ENCODE measurements around the gene OSBPL5. TPM values are rescaled to one million over a fixed set of nuclear protein-coding genes. Genes with fewer than 3 reads are reported as not detected.
"Not testable (repeated sequence)": the region's sequence is repeated elsewhere in the genome, so short reads cannot be mapped to it uniquely, and the experiment has no call there.

Gene OSBPL5
- total RNA-seq, 1 donor from 2014 or later = 6.2 TPM

- Histone ChIP-seq H3K27ac (no peak overlapping the region), H3K4me2 (no peak overlapping the region), H3K36me3 (no peaks in the 10 kb centered on the region), H4K20me1 (ENCODE audit: low read depth) (peaks cover 4% of the 10 kb centered on the region), H2AFZ (replicated peaks) (no peak overlapping the region), H3K4me1 (peaks cover 15% of the 10 kb centered on the region), H3K79me2 (ENCODE audit: low read depth) (no peaks in the 10 kb centered on the region), H3K4me3 (no peak overlapping the region), H3F3A (ENCODE audit: low read depth) (peaks cover 25% of the 10 kb centered on the region), H3K9me3 (ENCODE audit: low read depth) (no peaks in the 10 kb centered on the region), H3K27me3 (peaks cover 22% of the 10 kb centered on the region), H3K9ac (no peak overlapping the region)
- Mint-ChIP-seq H3K36me3 (peaks cover 1% of the 10 kb centered on the region), H3K9me3 (no peaks in the 10 kb centered on the region), H3K4me3 (peak overlapping the region; percentile 16), H3K27ac (no peak overlapping the region), H3K27me3 (ENCODE audit: insufficient read depth, low read depth) (peaks cover 6% of the 10 kb centered on the region), H3K4me1 (peaks cover 19% of the 10 kb centered on the region)
- TF ChIP-seq EZH2 (IDR thresholded peaks at IDR 0.05) (no peak), CTCF (IDR thresholded peaks at IDR 0.05) (no peak), EZH2phosphoT487 (IDR thresholded peaks at IDR 0.05) (no peak)
- no peak for DNase-seq (ENCODE audit: low spot score)
Observed at GRCh38 chr11:3170044-3170755, 5.1 kb upstream of the OSBPL5 start.

GRCh38 chr11:3169255-3170043, 4.3 kb upstream of the OSBPL5 start:
- H3K79me2 ChIP-seq (ENCODE audit: low read depth) = peaks cover 2% of the 10 kb centered on the region
- no peaks in the 10 kb centered on the region for H3K36me3 ChIP-seq
- peak overlapping the region; percentile 12 for H3K4me3 ChIP-seq
- Mint-ChIP-seq H3K4me1 (peaks cover 19% of the 10 kb centered on the region), H3K36me3 (peaks cover 1% of the 10 kb centered on the region), H3K4me3 (peak overlapping the region; percentile 16), H3K27me3 (ENCODE audit: insufficient read depth, low read depth) (peaks cover 6% of the 10 kb centered on the region), H3K27ac (peak overlapping the region; percentile 37), H3K9me3 (no peaks in the 10 kb centered on the region)
- H3K4me2 ChIP-seq = peak overlapping the region; percentile 61
- H3F3A ChIP-seq (ENCODE audit: low read depth) = peaks cover 25% of the 10 kb centered on the region
- H3K9ac ChIP-seq = no peak overlapping the region
- H2AFZ ChIP-seq (replicated peaks) = peak overlapping the region; percentile 64
- peak; percentile 52 for DNase-seq (ENCODE audit: low spot score)
- peaks cover 15% of the 10 kb centered on the region for H3K4me1 ChIP-seq
- TF ChIP-seq CTCF (IDR thresholded peaks at IDR 0.05) = no peak
- no peak for TF ChIP-seq EZH2 (IDR thresholded peaks at IDR 0.05)
- TF ChIP-seq EZH2phosphoT487 (IDR thresholded peaks at IDR 0.05) = no peak
- peaks cover 22% of the 10 kb centered on the region for H3K27me3 ChIP-seq
- H3K27ac ChIP-seq = no peak overlapping the region
- peaks cover 4% of the 10 kb centered on the region for H4K20me1 ChIP-seq (ENCODE audit: low read depth)
- H3K9me3 ChIP-seq (ENCODE audit: low read depth) = no peaks in the 10 kb centered on the region

- H3K4me3 Mint-ChIP-seq; H2AFZ ChIP-seq (replicated peaks); H3K27me3 Mint-ChIP-seq (ENCODE audit: insufficient read depth, low read depth); H3K9me3 Mint-ChIP-seq; H3K36me3 Mint-ChIP-seq; H3K79me2 ChIP-seq (ENCODE audit: low read depth); H3K36me3 ChIP-seq; H3K4me3 ChIP-seq; H3K9ac ChIP-seq; DNase-seq (ENCODE audit: low spot score); H3K27ac ChIP-seq; H3K9me3 ChIP-seq (ENCODE audit: low read depth): not testable (repeated sequence)
- H3K4me1 ChIP-seq = peaks cover 22% of the 10 kb centered on the region
- peaks cover 22% of the 10 kb centered on the region for H3K27me3 ChIP-seq
- Mint-ChIP-seq H3K4me1 (peaks cover 21% of the 10 kb centered on the region), H3K27ac (peak overlapping the region; percentile 37)
- H3F3A ChIP-seq (ENCODE audit: low read depth) = peaks cover 25% of the 10 kb centered on the region
- H3K4me2 ChIP-seq = peak overlapping the region; percentile 61
- peaks cover 11% of the 10 kb centered on the region for H4K20me1 ChIP-seq (ENCODE audit: low read depth)
Observed at GRCh38 chr11:3168742-3169254, 3.7 kb upstream of the OSBPL5 start.
